HEK293T (cell line): ENCODE measurements around the gene DNAH14.
"Not testable (repeated sequence)": the region's sequence is repeated elsewhere in the genome, so short reads cannot be mapped to it uniquely, and the experiment has no call there.

Experiments used
- CTCF ChIA-PET: fragments of 350-600 bp; formaldehyde crosslinking; extraction: SDS; loops from one replicate; lab custom pipeline; 2021; ENCODE audit warnings: antibody characterized with exemption, inconsistent platforms; lab: Yijun Ruan, JAX
- POLR2A ChIA-PET: fragments of 350-600 bp; formaldehyde crosslinking; extraction: SDS; loops from one replicate; lab custom pipeline; 2020; ENCODE audit warnings: antibody characterized with exemption, inconsistent platforms; lab: Yijun Ruan, JAX
- DNase-seq: peaks from one replicate; pipeline ENCODE4 v3.0.0; 2012; ENCODE audit warnings: mixed read lengths; ENCODE audit errors: extremely low spot score
- ARNT ChIP-seq: fragments of 450-650 bp; IDR thresholded peaks from 2 replicates; pipeline ENCODE4 v1.6.1; 2017; ENCODE audit warnings: mild to moderate bottlenecking
- BHLHE40 ChIP-seq: fragments of 450-650 bp; IDR thresholded peaks from 2 replicates; pipeline ENCODE4 v1.6.1; 2016; ENCODE audit warnings: mild to moderate bottlenecking, moderate library complexity, borderline replicate concordance
- CTBP1 ChIP-seq: fragments of 450-650 bp; IDR thresholded peaks from 2 replicates; pipeline ENCODE4 v1.6.1; 2016; ENCODE audit warnings: borderline replicate concordance
- ELF4 ChIP-seq: fragments of 450-650 bp; IDR thresholded peaks from 2 replicates; pipeline ENCODE4 v1.6.1; 2017; ENCODE audit warnings: antibody characterized with exemption
- FOXA1 ChIP-seq: fragments of 450-650 bp; IDR thresholded peaks from 2 replicates; pipeline ENCODE4 v1.6.1; 2016; ENCODE audit warnings: mild to moderate bottlenecking
- FOXK2 ChIP-seq: fragments of 450-650 bp; IDR thresholded peaks from 2 replicates; pipeline ENCODE4 v1.6.1; 2016; ENCODE audit warnings: mild to moderate bottlenecking
- FOXM1 ChIP-seq: fragments of 450-650 bp; IDR thresholded peaks from 2 replicates; pipeline ENCODE4 v1.6.1; 2017; ENCODE audit warnings: mild to moderate bottlenecking, borderline replicate concordance
- HDGF ChIP-seq: fragments of 450-650 bp; IDR thresholded peaks from 2 replicates; pipeline ENCODE4 v1.6.1; 2017; ENCODE audit warnings: antibody characterized with exemption, borderline replicate concordance
- L3MBTL2 ChIP-seq: fragments of 450-650 bp; conservative IDR thresholded peaks from 2 replicates; pipeline ENCODE4 v1.6.1; 2016; ENCODE audit warnings: mild to moderate bottlenecking
- LEF1 ChIP-seq: fragments of 450-650 bp; IDR thresholded peaks from 2 replicates; pipeline ENCODE4 v1.6.1; 2017; ENCODE audit warnings: mild to moderate bottlenecking, borderline replicate concordance
- NFRKB ChIP-seq: fragments of 450-650 bp; IDR thresholded peaks from 2 replicates; pipeline ENCODE4 v1.6.1; 2016; ENCODE audit warnings: mild to moderate bottlenecking, moderate library complexity
- PKNOX1 ChIP-seq: fragments of 450-650 bp; IDR thresholded peaks from 2 replicates; pipeline ENCODE4 v1.6.1; 2016
- SP1 ChIP-seq: fragments of 450-650 bp; IDR thresholded peaks from 2 replicates; pipeline ENCODE4 v1.6.1; 2017
- SUZ12 ChIP-seq: fragments of 450-650 bp; IDR thresholded peaks from 2 replicates; pipeline ENCODE4 v1.6.1; 2016; ENCODE audit warnings: mild to moderate bottlenecking
- TARDBP ChIP-seq: fragments of 450-650 bp; IDR thresholded peaks from 2 replicates; pipeline ENCODE4 v1.6.1; 2016
- ZNF384 ChIP-seq: fragments of 450-650 bp; IDR thresholded peaks from 2 replicates; pipeline ENCODE4 v1.6.1; 2016

The DNAH14 gene

GRCh38 chr1:225332686-225333085 is 403.2 kb downstream of the DNAH14 start:
- TF ChIP-seq TARDBP (no peak), SUZ12 (no peak), CTBP1 (no peak), ZNF384 (no peak), HDGF (no peak), ARNT (no peak), ELF4 (no peak), NFRKB (no peak), SP1 (no peak)
- POLR2A ChIA-PET: no interaction called here
- DNase-seq: no peak
- CTCF ChIA-PET: interaction anchor here (2.9 kb wide), 1 partner anchor 13 kb away, joined by 16 read pairs; no protein-coding TSS in a partner anchor

GRCh38 chr1:225335098-225335778 is 405.8 kb downstream of the DNAH14 start:
- DNase-seq, POLR2A ChIA-PET, CTCF ChIA-PET: not testable (repeated sequence)

- POLR2A ChIA-PET: no interaction called here
- TF ChIP-seq ELF4: no peak
- TF ChIP-seq PKNOX1: no peak
- TF ChIP-seq TARDBP: no peak
- TF ChIP-seq LEF1: no peak
- no peak for TF ChIP-seq BHLHE40
- no peak for TF ChIP-seq CTBP1
- no peak for TF ChIP-seq L3MBTL2
- no peak for TF ChIP-seq SUZ12
- TF ChIP-seq HDGF: no peak
- TF ChIP-seq ARNT: no peak
- TF ChIP-seq FOXM1: no peak
- no peak for TF ChIP-seq SP1
- DNase-seq: no peak
- CTCF ChIA-PET: interaction anchor here (0.8 kb wide), 1 partner anchor 20 kb away, joined by 3 read pairs; no protein-coding TSS in a partner anchor
These were observed 409.1 kb downstream of the DNAH14 start for GRCh38 chr1:225338545-225338944.

GRCh38 chr1:225341642-225342041 is 412.2 kb downstream of the DNAH14 start:
- no peak for TF ChIP-seq LEF1
- no peak for TF ChIP-seq L3MBTL2
- TF ChIP-seq ZNF384: no peak
- TF ChIP-seq CTBP1: no peak
- no peak for TF ChIP-seq FOXA1
- TF ChIP-seq PKNOX1: no peak
- DNase-seq: no peak
- ChIA-PET POLR2A (no interaction called here), CTCF (no interaction called here)

GRCh38 chr1:225342695-225343094 is 413.2 kb downstream of the DNAH14 start:
- ChIA-PET POLR2A (no interaction called here), CTCF (interaction anchor here (0.8 kb wide), 1 partner anchor 598 kb away, joined by 7 read pairs; no protein-coding TSS in a partner anchor)
- no peak for TF ChIP-seq PKNOX1
- no peak for TF ChIP-seq ZNF384
- no peak for TF ChIP-seq LEF1
- no peak for TF ChIP-seq FOXA1
- no peak for TF ChIP-seq HDGF
- TF ChIP-seq FOXM1: no peak
- no peak for TF ChIP-seq SUZ12
- TF ChIP-seq NFRKB: no peak
- TF ChIP-seq FOXK2: no peak
- no peak for TF ChIP-seq ELF4
- TF ChIP-seq ARNT: no peak
- no peak for TF ChIP-seq TARDBP
- no peak for TF ChIP-seq CTBP1
- no peak for TF ChIP-seq L3MBTL2
- TF ChIP-seq SP1: no peak
- TF ChIP-seq BHLHE40: no peak
- DNase-seq: no peak

GRCh38 chr1:225343618-225344017 is 414.1 kb downstream of the DNAH14 start:
- CTCF ChIA-PET: interaction anchor here (0.6 to 0.9 kb wide), 4 partner anchors 11 to 608 kb away, joined by 3 to 7 read pairs (median 4); no protein-coding TSS in a partner anchor
- POLR2A ChIA-PET: no interaction called here
- DNase-seq: no peak
- TF ChIP-seq PKNOX1 (no peak), HDGF (no peak), FOXA1 (no peak), ARNT (no peak), LEF1 (no peak), ELF4 (no peak), L3MBTL2 (no peak), FOXK2 (no peak), ZNF384 (no peak), BHLHE40 (no peak), CTBP1 (no peak), FOXM1 (no peak), SUZ12 (no peak), TARDBP (no peak), SP1 (no peak), NFRKB (no peak)
